Choroid plexus epithelial cell (primary cell): ENCODE measurements around the gene MXI1.

Experiments
- DNase-seq: peaks from one replicate; pipeline ENCODE4 v3.0.0-alpha.2; 2010; ENCODE audit warnings: low read depth
- H3K4me3 ChIP-seq: 2 replicates; pipeline ENCODE4 v1.5.1; 2011; ENCODE audit warnings: low read depth, mild to moderate bottlenecking, control low read depth, low read length, moderate library complexity
- TF ChIP-seq, protein P1 (sequence below): conservative IDR thresholded peaks from 2 replicates; pipeline ENCODE4 v1.5.1; 2011; ENCODE audit warnings: low read depth, mild to moderate bottlenecking, control low read depth, inconsistent platforms, low read length, moderate library complexity

Gene MXI1

DNA sequence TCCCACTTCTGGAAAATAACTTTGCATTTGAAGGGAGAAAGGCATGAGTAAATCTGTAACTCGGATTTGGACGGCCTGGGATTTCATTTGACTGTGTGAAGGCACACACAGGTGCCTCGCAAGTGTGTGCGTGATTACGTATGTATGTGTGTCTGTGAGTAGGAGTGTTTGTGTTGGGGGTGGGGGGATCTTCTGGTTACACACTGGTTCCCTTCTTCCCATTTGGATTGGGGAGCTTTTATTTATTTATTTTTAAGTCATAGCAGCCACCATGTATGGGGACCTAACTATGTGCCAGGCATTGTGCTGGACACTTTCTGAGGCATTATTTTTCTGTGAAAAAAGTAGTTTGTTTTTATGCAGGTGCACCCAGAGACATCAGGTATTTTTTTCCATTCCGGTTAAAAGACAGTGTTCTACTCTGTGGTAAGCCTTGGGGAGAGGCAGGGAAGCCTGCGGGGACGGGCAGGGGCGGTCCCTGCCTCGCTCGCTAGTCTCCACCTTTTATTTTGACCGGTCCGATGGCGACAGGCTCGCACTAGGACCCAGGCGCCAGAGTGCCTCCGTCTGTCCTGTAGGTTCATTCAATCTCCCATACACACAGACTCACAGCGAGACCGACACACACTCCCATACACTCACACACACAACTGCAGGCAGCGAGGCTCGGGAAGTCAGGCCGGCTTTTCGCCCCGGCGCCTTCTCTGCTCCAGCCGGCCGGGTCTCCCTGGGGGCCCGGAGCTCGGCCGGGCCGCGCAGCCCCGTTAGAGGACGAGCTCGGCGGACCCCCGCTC is at the start of gene MXI1:
Gene MXI1 (plus strand): TSS at position 595 of the 794 bp plus-strand sequence. CDS start 204 bp downstream, outside the sequence.
- peak; percentile 89 for DNase-seq

DNA sequence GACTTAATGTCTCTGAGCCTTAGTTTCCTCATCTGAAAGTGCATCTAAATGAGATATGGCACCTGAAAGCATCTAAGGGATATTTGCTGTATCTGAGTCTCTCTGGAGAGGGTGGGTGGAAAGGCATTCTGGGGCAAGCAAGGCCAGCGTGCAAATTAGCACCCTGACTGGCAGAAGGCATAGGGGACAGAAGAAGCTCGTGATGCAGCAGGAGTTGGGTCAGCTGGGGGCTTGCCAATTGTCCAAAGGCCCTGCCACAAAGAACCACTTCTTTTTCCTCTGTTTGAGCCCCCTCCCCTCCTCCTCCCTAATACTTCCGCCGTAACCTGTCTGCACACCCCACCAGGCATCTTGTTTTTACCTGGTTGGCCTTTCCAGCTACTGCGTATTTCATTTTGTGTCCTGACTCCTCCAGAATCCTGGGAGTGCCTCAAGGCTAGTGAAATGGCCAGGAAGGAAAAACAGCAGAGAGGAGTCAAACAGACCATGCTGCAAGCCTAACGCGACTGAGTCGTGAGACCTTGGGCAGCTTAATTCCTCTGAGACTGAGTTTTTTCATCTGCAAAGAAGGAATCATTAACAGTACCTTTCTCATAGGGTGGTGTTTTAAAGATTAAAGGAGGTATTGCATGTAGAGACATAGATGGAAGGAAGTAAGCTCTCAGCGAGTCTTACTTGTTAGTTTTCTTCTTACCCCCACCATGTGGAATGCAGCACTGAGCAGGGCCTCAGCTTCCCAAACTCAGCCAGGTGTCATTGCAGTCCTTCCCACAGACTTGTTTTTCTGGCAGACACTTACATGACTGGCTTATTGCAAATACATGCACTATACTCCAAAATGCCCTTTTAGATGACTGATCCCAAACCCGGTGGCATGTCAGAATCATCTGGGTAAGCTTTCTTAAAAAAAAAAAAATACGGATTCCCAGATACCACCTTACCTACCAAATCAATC is 49.1 kb upstream of the MXI1 start:
- TF ChIP-seq, protein P1, sequence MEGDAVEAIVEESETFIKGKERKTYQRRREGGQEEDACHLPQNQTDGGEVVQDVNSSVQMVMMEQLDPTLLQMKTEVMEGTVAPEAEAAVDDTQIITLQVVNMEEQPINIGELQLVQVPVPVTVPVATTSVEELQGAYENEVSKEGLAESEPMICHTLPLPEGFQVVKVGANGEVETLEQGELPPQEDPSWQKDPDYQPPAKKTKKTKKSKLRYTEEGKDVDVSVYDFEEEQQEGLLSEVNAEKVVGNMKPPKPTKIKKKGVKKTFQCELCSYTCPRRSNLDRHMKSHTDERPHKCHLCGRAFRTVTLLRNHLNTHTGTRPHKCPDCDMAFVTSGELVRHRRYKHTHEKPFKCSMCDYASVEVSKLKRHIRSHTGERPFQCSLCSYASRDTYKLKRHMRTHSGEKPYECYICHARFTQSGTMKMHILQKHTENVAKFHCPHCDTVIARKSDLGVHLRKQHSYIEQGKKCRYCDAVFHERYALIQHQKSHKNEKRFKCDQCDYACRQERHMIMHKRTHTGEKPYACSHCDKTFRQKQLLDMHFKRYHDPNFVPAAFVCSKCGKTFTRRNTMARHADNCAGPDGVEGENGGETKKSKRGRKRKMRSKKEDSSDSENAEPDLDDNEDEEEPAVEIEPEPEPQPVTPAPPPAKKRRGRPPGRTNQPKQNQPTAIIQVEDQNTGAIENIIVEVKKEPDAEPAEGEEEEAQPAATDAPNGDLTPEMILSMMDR, result no peak
- DNase-seq, result no peak
- H3K4me3 ChIP-seq, result no peak overlapping the region

More for the DNA sequence above, at the start of gene MXI1:
- TF ChIP-seq, protein P1, result no peak
- H3K4me3 ChIP-seq, result peak within 1 kb of the TSS; percentile 66

DNA sequence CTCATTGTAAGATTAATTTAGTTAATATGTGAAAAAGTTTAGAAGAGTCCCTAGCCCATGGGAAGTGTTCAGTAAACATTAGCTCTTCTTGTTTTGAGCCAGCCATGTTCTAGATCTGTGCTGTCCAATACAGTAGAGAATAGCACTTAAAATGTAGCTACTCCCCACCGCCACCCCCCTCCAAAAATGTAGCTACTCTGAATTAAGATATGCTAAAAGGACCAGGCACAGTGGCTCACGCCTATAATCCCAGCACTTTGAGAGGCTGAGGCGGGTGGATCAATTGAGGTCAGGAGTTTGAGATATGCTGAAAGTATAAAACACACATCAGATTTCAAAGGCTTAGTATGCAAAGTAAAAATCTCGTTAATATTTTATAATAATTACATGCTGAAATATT is 47.3 kb upstream of the MXI1 start:
- DNase-seq, result no peak
- no peak overlapping the region for H3K4me3 ChIP-seq
- TF ChIP-seq, protein P1, result no peak

DNA sequence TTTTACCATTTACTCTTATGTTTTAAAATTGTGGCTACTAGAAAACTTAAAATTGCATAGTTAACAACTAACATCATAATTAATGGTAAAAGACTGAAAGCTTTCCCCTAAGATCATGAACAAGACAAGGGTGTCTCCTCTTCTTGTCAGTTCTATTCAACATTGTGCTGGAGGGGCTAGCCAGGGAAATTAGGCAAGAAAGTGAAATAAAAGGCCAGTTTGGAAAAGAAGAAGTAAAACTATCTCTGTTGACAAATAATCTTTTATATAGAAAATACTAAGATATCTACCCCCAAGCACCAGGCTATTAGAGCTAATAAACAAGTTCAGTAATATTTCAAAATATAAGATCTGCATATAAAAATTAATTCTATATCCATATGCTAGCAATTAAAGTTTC is 46.9 kb upstream of the MXI1 start:
- H3K4me3 ChIP-seq, result no peak overlapping the region
- no peak for DNase-seq
- TF ChIP-seq, protein P1, result no peak

DNA sequence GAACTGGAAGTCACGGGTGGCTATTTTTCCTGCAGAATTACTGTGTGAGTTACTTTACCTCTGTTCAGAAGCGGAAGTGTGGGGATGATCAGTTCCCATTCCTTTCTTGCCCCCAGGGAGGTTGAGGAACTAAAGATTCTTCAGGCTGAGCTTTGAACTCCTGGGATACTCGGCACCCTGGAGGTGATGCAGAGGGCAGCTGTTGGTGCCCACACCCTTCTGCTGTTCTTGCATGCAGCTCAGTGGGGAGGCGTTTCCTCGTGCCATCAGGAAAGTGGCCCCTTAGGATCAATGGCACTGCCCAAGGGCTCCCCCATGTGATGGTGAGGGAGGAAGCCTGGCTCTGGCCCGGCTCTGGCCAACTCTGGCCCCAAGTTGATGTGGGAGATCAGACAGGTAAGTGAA is 44.7 kb upstream of the MXI1 start:
- TF ChIP-seq, protein P1, result peak; percentile 7
- no peak for DNase-seq

DNA sequence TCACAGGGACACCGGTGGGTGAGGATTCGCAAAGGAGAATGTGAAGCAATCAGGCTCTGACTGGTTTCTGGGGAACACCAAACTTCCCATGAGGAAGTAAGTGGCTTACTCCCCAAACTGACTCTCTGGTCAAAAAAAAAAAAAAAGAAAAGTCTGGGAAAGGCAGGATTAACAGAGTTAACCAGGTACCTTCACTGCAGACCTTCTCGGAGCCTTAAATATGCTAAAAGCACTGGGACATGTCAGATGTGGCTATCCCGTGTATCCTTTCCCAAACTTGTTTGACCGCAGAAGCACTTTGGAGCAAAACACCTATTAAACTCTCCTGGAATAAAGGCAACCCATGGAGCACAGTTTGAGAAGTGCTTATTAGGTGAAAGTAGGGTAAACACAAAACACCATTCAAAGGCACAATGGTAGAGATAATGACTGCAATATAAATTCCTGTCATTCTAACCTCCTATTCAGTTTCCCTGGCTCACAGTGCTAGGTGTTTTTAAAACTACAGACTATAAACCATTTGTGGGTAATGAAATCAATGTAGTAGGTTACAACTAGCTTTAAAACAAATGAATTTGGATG is 44.1 kb upstream of the MXI1 start:
- DNase-seq, result no peak
- no peak overlapping the region for H3K4me3 ChIP-seq
- TF ChIP-seq, protein P1, result no peak

More for the DNA sequence above, 44.7 kb upstream of the MXI1 start:
- no peak overlapping the region for H3K4me3 ChIP-seq
